Uterine smooth muscle cell (primary cell): ENCODE data around the gene GPR137. TPM values are rescaled to one million over a fixed set of nuclear protein-coding genes. Genes with fewer than 3 reads are reported as not detected.

Experiments
- total RNA-seq: library from RNA; depleted of rRNA; stranded (reverse); fragments of >200 nt; gene quantifications from 2 replicates; pipeline ENCODE4 v1.2.3, GENCODE V29; 2014

GPR137 gene, protein sequence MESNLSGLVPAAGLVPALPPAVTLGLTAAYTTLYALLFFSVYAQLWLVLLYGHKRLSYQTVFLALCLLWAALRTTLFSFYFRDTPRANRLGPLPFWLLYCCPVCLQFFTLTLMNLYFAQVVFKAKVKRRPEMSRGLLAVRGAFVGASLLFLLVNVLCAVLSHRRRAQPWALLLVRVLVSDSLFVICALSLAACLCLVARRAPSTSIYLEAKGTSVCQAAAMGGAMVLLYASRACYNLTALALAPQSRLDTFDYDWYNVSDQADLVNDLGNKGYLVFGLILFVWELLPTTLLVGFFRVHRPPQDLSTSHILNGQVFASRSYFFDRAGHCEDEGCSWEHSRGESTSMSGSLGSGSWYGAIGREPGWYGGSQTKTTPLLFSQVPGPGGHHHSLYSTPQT
- 5.3 and 8.1 TPM in 2 replicates for total RNA-seq

DNA sequence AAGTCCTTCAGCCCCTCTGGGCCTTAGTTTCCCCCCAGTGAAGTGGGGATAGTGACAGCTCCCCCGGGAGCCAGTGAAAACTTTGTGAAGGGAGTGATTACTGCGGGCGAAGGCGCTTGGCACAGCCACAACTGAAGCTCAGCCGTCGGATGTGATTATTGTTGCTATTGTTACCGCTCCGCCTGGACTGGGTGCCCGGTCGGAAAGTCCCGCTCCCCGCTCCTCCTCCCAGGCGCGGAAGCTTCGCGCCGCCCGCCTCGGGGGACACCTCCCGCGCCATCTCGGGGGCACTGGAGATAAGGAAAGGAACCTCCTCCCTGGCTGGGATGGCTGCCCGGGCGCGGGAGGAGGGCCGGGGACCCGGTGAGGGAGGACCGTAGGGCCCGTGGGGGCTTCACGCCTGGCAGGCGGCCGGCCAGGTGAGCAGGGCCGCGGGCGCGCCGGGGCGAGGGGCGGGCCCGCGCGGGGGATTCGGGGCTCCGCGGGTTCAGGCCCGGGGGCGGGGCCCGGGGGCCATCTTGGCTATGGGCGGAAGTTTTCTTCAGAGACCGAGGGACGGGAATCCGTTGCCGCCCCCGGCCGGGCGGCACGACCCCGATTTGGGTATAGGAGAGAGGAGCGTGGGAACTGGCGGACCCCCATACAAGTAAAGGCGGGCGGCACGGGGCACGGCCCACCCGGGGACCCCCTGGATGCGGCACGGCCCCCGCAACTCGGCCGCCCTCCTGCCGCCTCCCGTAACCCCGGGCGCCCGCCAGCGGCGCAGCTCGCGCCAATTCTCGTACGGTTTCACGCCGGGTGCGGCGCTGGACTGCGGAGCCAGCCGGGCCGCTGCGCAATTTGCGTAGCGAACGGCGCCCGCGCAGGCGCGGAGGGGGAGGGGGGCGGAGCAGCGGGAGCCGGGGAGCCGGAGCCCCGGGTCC lies at the start of gene GPR137:
TSS of gene GPR137 (plus strand) at position 887 of the 923 bp plus-strand sequence. CDS start 677 bp downstream, outside the sequence.

DNA sequence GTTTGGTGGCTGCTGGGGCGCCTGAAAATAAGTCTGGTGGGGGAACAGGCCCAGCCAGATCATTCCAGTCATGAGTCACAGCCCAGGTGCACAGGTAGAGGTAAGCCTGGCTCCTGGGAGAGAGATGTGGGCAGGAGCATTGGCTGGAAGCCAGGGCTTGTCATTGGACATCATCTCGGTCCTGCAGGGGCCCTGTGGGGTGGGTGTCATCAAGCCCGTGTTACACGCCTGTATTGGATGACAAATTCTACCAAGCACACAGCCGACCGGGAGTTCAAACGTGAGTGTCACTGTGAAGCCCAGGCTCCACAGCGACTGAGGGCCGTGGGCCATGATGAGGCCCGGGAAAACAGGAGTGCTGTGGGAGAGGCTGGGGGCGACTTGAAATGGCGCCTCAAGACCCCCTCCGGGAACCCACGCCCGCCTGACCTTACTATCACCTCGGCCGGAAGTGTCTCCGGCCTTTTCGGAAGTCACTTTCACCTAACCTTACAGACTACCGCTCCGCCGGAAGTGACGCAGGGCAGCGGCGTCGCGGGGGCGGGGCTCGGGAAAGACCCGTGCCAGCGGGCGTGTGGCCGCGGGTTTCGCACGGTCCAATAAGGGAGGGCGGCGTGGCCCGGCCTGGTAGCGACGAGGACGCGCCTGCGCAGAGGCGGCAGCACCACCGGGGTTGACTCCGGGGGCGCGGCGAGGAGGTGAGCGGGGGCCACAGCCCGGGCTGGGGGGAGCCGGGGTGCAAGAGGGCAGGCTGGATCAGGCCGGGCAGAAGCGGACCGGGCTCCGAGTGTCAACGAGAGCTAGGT lies 45.0 kb upstream of the GPR137 start, which contains the start of gene FKBP2:
TSS of gene FKBP2 (plus strand) at position 661 of the 806 bp plus-strand sequence. CDS start 1,293 bp downstream, outside the sequence.

DNA sequence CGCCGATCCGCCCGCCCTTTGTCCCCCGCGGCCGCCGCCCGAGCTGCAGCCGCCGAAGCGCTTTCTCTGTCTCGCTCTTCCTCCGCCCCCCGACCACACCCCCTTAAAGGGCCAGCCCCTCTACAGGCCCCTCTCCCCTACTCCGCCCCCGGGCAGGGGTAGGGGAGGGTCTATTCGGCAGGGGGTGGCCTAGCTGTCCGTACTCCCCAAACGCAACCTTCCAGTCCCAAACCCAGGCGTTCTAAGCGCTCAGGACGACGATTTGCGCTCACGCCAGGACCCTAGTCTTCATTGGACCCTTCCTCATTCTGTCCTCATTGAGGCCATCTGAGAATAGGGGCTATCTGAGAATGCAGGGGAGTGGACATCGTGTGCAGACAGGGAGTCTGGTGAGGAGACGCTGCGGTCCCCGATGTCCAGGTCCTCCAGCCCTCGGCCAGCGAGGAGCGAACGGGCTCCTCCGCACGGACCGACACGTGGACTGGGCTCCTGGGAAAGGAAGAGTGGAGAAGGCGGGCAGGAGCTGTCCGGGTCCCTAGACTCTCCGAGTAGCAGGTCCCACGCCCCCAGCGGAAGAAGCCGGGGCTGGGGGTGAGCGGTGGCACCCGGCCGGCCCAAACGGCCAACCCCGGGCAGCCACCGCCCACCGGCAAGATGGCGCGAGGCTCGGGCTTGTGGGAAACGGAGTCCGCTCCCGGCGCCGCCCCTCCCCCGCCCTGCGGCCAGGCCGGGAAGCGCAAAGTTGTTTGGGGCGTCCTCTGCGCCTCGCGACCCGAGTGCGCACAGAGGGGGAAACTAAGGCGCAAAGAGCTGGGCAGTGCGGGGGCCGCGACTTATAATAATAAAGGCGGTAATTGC lies 38.5 kb upstream of the GPR137 start, which contains the start of gene PPP1R14B:
TSS of gene PPP1R14B (minus strand) at position 73 of the 858 bp plus-strand sequence. CDS start 270 bp downstream, outside the sequence.

DNA sequence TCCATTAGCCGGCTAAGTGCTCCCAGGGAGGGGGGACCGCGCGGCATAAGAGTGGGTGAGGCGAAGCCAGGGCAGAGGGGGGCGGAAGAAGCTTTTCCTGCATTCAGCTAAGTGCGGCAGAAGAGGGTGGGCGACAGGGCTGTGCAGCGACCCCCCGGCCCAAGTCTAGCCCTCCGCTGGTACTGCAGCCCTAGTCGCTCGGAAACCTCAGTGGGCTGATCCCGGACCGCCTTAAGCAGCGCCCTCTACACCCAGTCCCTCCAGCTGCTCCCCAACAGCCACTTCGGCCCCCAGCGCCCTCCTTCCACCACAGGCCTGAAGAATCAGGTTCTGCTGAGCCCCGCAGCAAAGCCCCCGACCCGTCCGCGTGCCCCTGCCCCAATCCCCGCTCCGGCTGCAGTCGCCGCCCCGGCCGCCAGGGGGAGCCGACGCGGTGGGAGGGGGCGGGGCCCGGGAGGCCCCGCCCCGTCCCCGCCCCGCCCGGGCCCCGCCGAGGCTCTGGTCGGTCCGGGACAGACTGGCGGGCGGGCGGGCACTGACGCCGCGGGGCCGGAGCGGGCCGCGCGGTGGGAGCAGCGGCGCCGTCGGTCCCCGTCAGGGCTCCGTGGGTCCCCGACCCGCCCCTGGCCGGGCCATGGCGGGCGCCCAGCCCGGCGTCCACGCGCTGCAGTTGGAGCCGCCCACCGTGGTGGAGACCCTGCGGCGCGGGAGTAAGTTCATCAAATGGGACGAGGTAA lies 34.5 kb upstream of the GPR137 start, which contains the start of gene PLCB3:
TSS of gene PLCB3 (plus strand) at position 515 of the 737 bp plus-strand sequence. CDS start at position 635, 120 bp downstream.

DNA sequence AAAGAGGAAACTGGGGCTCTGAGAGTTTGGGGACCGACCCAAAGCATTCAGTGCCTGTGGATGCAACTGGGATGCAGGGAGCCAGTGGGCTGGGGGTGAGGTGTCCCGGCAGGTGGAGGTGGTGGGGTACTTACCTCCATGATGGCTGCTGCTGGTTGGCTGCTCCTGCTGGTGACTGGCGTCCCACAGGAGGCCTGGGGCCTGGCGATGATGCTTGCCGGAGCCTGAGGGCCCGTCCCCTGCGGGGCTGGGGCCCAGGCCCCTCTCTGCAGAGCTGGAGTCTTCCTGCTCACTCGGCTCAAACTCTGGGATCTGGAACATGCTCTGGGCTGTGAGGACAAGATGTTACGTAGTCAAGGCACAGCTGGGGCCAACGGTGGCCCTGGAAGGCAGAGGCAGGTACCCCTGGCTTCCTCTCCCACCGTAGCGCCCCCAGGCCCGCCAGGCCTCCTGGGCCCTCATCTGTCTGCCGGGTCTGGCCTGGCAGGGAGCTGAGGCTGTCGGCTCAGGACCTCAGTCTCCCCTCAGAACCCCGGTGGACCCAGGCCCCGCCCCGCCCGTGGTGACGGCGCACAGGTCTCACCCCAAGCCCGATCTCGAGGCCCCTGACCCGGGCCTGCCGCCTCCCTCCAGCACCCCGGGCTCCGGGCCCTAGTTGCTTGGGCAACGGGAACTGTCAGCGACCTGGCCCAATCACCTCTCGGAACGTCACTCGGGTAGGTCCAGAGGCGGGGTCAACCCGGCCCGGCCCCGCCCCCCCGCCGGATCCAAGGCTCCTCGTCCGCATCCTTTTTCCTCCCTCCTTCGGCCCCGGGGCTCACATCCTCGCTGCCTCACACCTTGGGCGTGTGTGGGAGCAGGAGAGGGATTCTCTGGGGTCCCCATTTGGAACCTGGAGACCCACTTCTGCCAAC lies 1.3 kb upstream of the GPR137 start, which contains the start of gene BAD:
TSS of gene BAD (minus strand) at position 618 of the 914 bp plus-strand sequence. CDS start at position 321, 297 bp downstream.

DNA sequence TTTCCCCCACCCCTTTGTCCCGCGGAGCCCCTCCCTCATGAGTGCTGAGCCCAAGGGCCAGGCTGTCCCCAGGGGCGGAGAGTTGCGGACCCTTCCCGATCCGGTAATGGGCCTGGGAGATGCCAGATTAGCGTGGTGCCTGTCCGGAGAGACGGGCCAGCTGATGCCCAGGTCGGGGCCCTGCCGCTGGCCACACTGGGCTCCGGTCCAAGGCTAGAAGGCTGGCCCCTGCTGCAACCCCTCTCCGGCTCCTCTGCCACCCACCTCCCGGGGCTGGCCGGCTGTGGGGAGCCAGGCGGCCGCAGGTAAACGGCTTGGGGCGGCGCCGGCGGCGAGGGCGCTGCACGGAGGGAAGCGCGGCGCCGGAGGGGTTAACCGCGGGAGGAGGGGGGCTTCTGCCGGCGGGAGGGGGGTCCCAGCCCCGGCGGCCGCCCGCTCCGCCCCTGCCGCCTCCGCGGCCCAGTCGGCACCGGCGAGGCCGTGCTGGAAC lies 5.7 kb downstream of the GPR137 start, which contains the start of gene KCNK4:
TSS of gene KCNK4 (plus strand) at position 41 of the 490 bp plus-strand sequence. CDS start 1,717 bp downstream, outside the sequence.

DNA sequence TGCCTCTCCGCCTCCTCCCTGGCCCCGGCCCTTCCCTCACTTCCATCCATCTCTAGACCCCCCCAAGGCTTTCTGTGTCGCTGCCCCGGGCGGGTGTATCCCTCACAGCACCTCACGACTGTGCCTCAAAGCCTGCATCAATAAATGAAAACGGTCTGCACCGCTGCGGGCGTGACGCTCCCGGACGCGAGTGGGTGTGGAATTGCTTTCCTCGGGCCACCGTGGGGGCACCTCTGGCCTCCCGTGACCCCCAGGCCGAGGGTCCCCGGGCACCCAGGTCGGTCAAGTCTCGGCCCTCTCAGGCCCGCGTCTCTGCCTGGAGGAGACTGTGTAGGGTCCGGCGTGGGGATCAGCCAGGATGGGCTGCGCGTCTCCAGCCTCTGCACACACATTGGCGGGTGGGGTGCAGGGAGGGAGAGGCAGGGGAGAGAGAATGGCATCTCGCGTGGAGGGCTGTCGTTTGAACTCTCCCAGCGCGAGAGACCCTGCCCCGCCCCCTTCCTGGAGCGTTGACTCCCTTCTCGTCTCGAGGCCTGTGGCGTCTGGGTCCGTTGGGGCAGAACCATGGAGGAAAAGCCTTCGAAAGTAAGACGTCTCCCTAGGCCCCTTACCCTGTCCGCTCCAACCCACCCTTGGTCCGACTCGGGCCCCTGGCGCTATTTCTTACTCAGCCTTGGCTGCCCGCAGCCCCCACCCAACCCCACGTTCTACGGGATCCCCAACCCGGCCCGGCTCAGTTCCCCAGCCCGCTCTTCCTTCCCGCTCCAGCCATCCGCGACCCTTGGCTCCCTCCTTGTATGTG lies 14.4 kb downstream of the GPR137 start, which contains the start of gene CATSPERZ:
TSS of gene CATSPERZ (plus strand) at position 512 of the 802 bp plus-strand sequence. CDS start at position 565, 53 bp downstream.

DNA sequence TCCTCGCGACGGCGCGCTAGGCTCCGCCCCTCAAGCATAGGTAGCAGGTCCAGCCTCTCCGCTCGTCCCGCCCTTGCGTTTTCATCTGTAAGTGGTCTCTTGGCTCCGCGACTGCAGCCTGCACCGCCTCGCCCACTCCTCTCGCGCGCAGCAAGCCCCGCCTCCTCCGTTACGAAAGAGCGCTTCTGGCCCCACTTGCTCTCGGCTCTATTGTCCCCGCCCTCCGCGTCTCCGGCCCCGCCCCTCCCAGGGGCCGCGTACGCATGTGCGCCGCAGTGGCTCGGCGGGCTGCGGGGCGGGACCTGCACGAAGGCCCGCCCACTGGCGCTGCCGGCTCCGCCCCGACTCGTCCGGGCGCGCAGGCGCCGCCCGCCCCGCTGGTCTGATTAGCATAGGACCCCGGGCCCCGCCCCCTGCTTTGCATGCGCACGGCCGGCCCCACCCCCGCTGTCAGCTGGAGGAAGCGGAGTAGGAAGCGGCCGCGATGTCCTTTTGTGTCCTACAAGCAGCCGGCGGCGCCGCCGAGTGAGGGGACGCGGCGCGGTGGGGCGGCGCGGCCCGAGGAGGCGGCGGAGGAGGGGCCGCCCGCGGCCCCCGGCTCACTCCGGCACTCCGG lies 19.5 kb downstream of the GPR137 start, which contains the start of gene ESRRA:
TSS of gene ESRRA (plus strand) at position 450 of the 616 bp plus-strand sequence. CDS start 1,656 bp downstream, outside the sequence.

DNA sequence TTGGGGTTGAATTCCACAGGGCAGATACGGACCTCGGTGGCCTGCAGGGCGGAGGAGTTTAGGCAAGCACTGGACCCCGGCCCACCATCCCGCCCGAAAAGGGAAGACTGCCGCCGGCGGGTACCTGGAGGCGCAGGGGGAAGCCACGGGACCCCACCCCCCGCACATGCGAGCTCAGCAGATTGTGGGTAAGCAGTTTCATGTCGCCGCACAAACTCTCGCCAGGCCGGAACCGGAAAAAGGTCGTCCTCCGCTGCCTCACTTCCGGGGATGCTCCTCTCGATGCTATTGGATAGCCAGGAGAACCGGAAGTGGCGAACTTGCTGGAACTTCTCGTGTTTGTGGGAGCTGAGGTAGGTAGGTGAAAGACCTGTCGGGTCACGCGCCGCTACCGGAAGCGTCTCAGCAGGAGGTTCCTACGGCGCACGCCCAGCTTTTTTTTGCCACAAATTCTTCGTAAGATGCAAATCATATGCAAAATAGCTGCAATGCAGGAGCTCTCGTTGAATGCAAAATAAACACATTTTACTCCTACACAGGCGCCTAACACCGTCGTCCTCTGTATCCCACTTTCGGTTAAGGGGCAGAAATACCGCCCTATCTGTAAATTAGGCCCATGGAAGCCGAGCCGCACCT lies 31.8 kb downstream of the GPR137 start, which contains the start of gene TRMT112:
TSS of gene TRMT112 (minus strand) at position 235 of the 636 bp plus-strand sequence. CDS start at position 202, 33 bp downstream.

DNA sequence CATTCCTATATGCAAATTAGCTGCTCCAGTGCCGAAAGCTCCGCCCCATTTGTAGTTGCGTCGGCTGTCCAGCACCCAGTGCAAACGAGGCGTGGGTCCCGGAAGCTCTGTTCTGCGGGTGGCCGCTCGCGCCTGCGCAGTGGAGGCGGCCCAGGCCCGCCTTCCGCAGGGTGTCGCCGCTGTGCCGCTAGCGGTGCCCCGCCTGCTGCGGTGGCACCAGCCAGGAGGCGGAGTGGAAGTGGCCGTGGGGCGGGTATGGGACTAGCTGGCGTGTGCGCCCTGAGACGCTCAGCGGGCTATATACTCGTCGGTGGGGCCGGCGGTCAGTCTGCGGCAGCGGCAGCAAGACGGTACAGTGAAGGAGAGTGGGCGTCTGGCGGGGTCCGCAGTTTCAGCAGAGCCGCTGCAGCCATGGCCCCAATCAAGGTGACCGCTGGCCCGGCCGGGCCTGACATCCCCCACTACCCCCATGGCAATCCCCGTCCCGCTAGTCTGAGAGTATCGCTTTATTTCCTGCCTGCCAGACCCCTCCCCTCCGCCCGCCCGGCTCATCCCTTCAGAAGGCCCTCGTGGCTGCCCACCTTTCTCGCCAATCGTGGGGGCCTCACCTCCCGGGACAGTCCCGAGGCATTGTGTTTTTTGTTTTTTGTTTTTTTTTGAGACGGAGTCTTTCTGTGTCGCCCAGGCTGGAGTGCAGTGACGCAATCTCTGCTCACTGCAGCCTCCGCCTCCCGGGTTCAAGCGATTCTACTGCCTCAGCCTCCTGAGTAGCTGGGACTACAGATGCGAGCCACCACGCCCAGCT lies 32.5 kb downstream of the GPR137 start, which contains the start of gene PRDX5:
TSS of gene PRDX5 (plus strand) at position 161 of the 805 bp plus-strand sequence. CDS start at position 256, 95 bp downstream.

Other genes starting within 250 kb of the GPR137 start
- 0.12 TPM in 1 of 2 replicates, not detected in the other for gene FLRT1, start 249.9 kb upstream of the GPR137 start, total RNA-seq
- 9.3 and 20.5 TPM in 2 replicates for gene MACROD1, start 119.7 kb upstream of the GPR137 start, total RNA-seq
- 141 and 237 TPM in 2 replicates for gene STIP1, start 99.7 kb upstream of the GPR137 start, total RNA-seq
- 3.2 and 4.8 TPM in 2 replicates for gene FERMT3, start 79.1 kb upstream of the GPR137 start, total RNA-seq
- gene TRPT1, start 59.7 kb upstream of the GPR137 start, total RNA-seq: 39.1 and 46.2 TPM in 2 replicates
- gene NUDT22, start 59.6 kb upstream of the GPR137 start, total RNA-seq: 63.5 and 71.4 TPM in 2 replicates
- 4.5 and 9.1 TPM in 2 replicates for gene DNAJC4, start 55.3 kb upstream of the GPR137 start, total RNA-seq
- gene VEGFB, start 51.3 kb upstream of the GPR137 start, total RNA-seq: 21.9 and 38.9 TPM in 2 replicates
- gene FKBP2, start 44.8 kb upstream of the GPR137 start, total RNA-seq: 40.7 and 59.2 TPM in 2 replicates
- 296 and 414 TPM in 2 replicates for gene PPP1R14B, start 38.9 kb upstream of the GPR137 start, total RNA-seq
- gene PLCB3, start 34.3 kb upstream of the GPR137 start, total RNA-seq: 55.2 and 56.8 TPM in 2 replicates
- 55.6 and 65.6 TPM in 2 replicates for gene BAD, start 1.2 kb upstream of the GPR137 start, total RNA-seq
- gene KCNK4, start 5.5 kb downstream of the GPR137 start, total RNA-seq: not detected in 2 replicates
- gene CATSPERZ, start 14.5 kb downstream of the GPR137 start, total RNA-seq: not detected in 2 replicates
- gene ESRRA, start 19.7 kb downstream of the GPR137 start, total RNA-seq: 33.6 and 40.9 TPM in 2 replicates
- 345 and 365 TPM in 2 replicates for gene TRMT112, start 31.7 kb downstream of the GPR137 start, total RNA-seq
- gene PRDX5, start 32.3 kb downstream of the GPR137 start, total RNA-seq: 201 and 411 TPM in 2 replicates
- 1.9 and 2.0 TPM in 2 replicates for gene CCDC88B, start 54.4 kb downstream of the GPR137 start, total RNA-seq
- gene RPS6KA4, start 73.3 kb downstream of the GPR137 start, total RNA-seq: 39.7 and 58.7 TPM in 2 replicates